Mesothelial cell of epicardium (in vitro differentiated cells): ENCODE measurements around the gene SEMA7A. TPM values are rescaled to one million over a fixed set of nuclear protein-coding genes. Genes with fewer than 3 reads are reported as not detected.

Experiments used
- DNase-seq, 2 experiments: peaks; one replicate each; pipeline ENCODE4 v3.0.0; 2021; ENCODE audit warnings: low spot score in 2 of 2; ENCODE audit not compliant: unreplicated experiment in 2 of 2
- H3K27ac Mint-ChIP-seq: 2 replicates; pipeline ENCODE4 v1.8.0; 2021; ENCODE audit warnings: mixed read lengths
- H3K27me3 Mint-ChIP-seq: 2 replicates; pipeline ENCODE4 v1.8.0; 2021; ENCODE audit warnings: low read depth, mixed read lengths
- H3K36me3 Mint-ChIP-seq: 2 replicates; pipeline ENCODE4 v1.8.0; 2021; ENCODE audit warnings: mixed read lengths
- H3K4me1 Mint-ChIP-seq: 2 replicates; pipeline ENCODE4 v1.8.0; 2021; ENCODE audit warnings: mixed read lengths
- H3K4me3 Mint-ChIP-seq: 2 replicates; pipeline ENCODE4 v1.8.0; 2021; ENCODE audit warnings: mild to moderate bottlenecking, moderate library complexity, mixed read lengths
- H3K9me3 Mint-ChIP-seq: 2 replicates; pipeline ENCODE4 v1.8.0; 2021; ENCODE audit warnings: mixed read lengths
- CTCF ChIP-seq: fragments of 200-600 bp; sonication (generic); IDR thresholded peaks from one replicate; pipeline ENCODE4 v1.5.0; 2021; ENCODE audit warnings: antibody characterized with exemption; ENCODE audit not compliant: unreplicated experiment
- total RNA-seq: library from RNA; stranded (reverse); gene quantifications from 3 replicates; pipeline ENCODE4 v1.2.1, GENCODE V29; 2021

SEMA7A gene
- total RNA-seq, 1 donor from 2014 or later: 5.0 TPM

GRCh38 chr15:74387621-74388362 lies 46.0 kb downstream of the SEMA7A start:
- no peak for DNase-seq
- TF ChIP-seq CTCF: no peak
- H3K9me3 Mint-ChIP-seq: no peaks in the 10 kb centered on the region
- no peaks in the 10 kb centered on the region for H3K27me3 Mint-ChIP-seq
- H3K36me3 Mint-ChIP-seq: no peaks in the 10 kb centered on the region
- no peak overlapping the region for H3K4me3 Mint-ChIP-seq
- peaks cover 52% of the 10 kb centered on the region for H3K4me1 Mint-ChIP-seq
- H3K27ac Mint-ChIP-seq: no peak overlapping the region

- no peaks in the 10 kb centered on the region for H3K36me3 Mint-ChIP-seq
- H3K4me3 Mint-ChIP-seq: no peak overlapping the region
- no peak for TF ChIP-seq CTCF
- H3K27ac Mint-ChIP-seq: no peak overlapping the region
- DNase-seq: no peak
- peaks cover 46% of the 10 kb centered on the region for H3K4me1 Mint-ChIP-seq
- no peaks in the 10 kb centered on the region for H3K9me3 Mint-ChIP-seq
- no peaks in the 10 kb centered on the region for H3K27me3 Mint-ChIP-seq
These were observed 46.6 kb downstream of the SEMA7A start for GRCh38 chr15:74387141-74387541.

DNA sequence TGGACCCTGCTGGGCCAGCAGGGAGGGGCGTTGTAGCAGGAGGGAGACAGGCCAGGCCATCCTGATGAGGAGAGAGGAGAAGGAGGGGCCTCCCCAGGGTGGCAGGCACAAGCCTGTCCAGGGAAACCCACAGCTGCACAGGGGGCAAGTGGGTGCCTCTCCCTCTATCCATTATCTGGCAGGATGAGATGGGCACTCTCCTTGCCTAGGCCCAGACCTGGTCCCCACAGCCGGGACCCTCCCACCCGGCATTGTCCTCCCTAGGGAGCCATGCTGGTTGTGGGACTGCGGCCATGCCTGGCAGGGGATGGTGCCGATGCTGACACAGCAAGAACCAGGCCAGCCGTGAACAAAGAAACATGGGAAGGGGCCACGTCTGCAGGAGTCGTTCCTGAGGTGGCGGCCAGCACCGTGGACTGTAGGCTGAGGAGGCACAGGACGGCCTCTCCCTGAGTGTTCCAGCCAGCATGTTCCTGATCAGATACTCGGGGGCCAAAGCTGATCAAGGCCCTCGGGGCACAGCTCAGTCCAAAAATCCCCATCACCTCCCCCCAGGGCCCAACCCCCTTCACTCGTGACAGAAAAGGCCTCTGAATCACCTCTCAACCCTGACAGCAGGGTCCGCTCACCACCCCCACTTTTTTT lies 47.1 kb downstream of the SEMA7A start:
- no peak overlapping the region for H3K27ac Mint-ChIP-seq

DNA sequence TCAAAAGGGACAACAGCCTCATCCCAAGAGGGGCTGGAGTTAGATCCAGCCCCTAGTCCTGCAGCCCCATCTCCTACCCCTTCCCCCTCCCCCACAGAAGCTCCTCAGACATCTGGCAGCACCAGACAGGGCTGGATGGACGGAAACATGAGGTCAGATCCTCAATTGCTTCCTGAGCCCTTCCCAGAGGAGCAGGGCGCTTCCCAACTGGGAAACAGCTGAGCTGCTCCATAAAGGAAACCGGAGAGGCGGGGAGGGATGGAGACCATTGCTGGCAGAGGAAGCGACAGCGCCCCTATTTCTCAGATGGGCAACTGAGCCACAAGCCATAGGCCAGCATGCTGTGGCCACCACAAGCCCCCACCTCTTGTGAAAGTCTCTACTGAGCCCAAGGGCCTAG lies 48.0 kb downstream of the SEMA7A start:
- Mint-ChIP-seq H3K4me3 (no peak overlapping the region), H3K36me3 (no peaks in the 10 kb centered on the region), H3K27me3 (no peaks in the 10 kb centered on the region), H3K9me3 (no peaks in the 10 kb centered on the region), H3K27ac (no peak overlapping the region), H3K4me1 (peaks cover 39% of the 10 kb centered on the region)
- DNase-seq: no peak
- TF ChIP-seq CTCF: no peak

More for the DNA sequence above, 47.1 kb downstream of the SEMA7A start:
- peaks cover 42% of the 10 kb centered on the region for H3K4me1 Mint-ChIP-seq
- no peak for DNase-seq
- no peaks in the 10 kb centered on the region for H3K9me3 Mint-ChIP-seq
- TF ChIP-seq CTCF: no peak
- no peaks in the 10 kb centered on the region for H3K36me3 Mint-ChIP-seq
- no peaks in the 10 kb centered on the region for H3K27me3 Mint-ChIP-seq
- H3K4me3 Mint-ChIP-seq: no peak overlapping the region

GRCh38 chr15:74384881-74385643 lies 48.7 kb downstream of the SEMA7A start:
- no peak for DNase-seq
- no peak for TF ChIP-seq CTCF
- no peaks in the 10 kb centered on the region for H3K9me3 Mint-ChIP-seq
- H3K36me3 Mint-ChIP-seq: no peaks in the 10 kb centered on the region
- H3K4me3 Mint-ChIP-seq: no peak overlapping the region
- peaks cover 35% of the 10 kb centered on the region for H3K4me1 Mint-ChIP-seq
- no peak overlapping the region for H3K27ac Mint-ChIP-seq
- no peaks in the 10 kb centered on the region for H3K27me3 Mint-ChIP-seq
